ENCODE measurements around the gene ELFN2.
"Not testable (repeated sequence)": the region's sequence is repeated elsewhere in the genome, so short reads cannot be mapped to it uniquely, and the experiment has no call there.

The ELFN2 gene

DNA sequence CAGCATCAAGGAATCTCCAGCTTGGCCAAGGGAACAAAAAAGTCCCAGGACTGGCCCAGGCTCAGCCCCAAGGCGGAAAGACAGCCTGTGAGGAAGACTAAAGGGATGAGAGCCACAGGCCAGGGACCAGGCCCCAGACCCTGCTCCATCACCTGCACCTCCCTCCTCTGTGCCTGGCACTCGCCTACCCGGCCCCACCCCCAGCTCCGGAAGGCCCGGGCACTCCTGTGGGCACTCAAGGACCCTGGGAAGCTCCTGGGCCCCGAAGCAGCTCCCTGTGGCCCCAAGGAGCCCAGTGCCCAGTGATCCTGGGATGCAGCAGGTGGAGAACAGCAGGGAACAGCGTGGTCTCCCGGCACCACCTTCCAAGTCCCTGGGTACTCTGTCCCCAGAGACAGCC is 18.2 kb downstream of the ELFN2 start:
- DNase-seq, result no peak

DNA sequence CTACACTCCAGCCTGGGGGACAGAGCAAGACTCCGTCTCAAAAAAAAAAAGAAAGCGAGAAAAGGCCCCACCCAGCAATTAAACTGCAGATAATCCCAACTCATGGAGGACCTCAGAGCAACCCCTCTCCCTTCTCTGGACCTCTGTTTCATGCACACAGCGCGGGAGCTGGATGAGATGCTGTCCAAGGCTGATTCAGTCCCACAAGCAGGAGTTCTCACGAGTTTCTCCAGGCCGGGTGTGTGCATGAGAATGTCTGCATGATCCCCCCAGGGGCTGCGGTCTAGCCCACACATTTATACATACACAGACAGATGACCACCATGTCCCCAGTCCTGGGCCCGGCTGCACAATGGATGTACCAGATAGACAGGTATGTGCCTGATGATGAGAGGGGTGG is 19.4 kb downstream of the ELFN2 start:
- DNase-seq, result no peak

DNA sequence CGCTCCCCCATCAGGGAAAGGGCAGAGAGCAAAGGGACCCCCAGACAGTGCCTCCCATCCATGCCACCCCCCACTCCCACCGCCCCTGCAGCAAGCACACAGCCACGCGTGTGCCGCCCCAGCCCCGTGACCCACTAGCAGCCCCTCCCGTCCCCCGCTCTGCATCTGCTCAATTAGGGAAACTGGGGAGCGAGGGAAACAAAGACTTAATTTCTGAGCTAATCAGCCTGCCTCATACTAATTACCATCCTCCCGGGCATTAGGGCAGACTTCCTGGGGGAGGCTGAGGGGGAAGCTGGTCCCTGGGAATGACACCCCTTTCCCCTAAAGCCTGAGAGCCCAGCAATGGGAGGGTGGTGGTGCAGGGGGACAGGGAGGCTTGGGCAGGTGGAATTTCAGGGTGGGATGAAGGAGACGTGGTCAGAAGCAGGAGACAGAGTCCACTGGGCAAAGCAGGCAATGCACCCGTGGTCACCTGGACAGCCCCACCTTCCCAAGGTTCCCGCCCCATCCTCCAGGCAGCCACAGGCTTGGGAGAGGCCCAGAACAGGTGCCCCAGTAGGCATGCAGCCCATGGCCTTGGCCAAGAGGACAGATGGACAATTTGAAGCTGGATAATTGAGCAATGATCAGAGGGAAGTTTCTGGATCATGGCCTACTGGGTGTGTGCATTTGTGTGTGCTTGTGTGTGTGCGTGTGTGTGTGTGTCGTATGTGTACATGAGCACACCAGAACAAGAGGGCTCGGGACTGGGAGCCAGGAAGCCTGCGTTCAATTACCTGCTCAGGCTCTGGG is 20.6 kb downstream of the ELFN2 start:
- DNase-seq, result no peak

DNA sequence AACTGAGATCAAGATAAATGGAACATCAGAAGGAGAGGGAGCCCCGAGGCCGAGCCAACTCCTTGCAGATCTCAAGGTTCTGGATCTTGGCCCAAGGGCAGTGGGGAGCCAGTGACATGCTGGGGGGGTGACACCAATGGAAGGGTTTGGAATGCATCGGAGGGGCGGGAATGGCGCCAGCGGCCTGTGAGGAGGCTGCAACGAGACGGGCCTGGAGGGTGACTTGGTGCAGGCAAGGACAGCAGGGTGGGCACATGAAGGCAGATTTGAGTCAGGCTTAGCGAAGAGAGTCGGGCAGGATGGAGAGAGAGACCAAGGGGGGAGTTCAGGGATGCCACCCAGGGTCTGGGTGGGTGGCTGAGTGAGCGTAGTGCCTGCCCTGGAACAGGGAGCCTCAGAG is 23.2 kb downstream of the ELFN2 start:
- DNase-seq, result no peak

DNA sequence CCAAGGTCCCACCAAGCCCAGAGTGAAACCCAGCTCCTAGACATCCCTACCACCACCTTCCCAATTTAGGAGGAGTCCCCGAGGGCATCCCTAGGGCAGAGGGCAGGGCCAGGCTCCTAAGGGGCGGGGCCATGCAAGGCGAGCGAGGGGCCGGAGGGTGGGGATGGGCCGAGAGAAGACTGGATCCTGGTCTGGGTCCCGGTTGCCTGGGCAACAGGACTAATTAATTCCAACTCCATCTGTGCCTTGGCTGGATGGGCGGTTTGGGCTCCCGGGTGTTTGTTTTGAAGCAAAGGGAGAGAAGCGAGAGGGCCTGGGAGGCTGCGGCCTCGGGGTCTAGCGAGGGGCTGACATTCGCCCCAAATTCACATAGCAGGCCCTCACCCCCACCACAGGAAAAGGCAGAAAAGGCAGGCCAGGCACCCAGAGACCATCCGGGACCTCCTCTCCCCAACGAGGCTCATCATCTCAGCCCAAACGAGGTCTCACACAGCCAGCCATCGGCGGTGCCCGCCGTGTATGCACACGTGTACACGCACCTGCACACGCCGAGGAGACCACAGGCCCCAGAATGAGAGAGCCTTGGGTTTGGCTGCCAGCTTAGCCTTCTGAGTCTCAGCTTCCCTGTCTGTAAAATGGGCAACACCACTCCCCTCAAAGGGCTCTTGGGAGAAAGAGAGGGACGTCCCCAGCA is 23.9 kb downstream of the ELFN2 start:
- DNase-seq, result no peak

DNA sequence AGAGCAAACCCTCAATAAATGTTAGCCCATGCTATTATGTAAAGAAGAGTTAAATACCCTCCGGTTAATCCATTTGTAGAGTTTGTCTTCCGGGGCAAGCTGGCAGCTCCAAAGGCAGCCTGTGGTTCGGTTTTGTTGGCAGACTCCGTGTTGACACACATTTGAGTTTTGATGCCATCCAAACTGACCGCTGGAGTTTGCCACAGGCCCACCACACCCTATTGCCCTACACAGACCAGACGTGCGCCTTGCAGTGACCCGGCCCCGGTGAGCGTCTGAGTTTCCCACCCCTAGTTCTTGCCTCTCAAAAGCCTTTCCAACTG is 25.1 kb downstream of the ELFN2 start:
- no peak for DNase-seq

DNA sequence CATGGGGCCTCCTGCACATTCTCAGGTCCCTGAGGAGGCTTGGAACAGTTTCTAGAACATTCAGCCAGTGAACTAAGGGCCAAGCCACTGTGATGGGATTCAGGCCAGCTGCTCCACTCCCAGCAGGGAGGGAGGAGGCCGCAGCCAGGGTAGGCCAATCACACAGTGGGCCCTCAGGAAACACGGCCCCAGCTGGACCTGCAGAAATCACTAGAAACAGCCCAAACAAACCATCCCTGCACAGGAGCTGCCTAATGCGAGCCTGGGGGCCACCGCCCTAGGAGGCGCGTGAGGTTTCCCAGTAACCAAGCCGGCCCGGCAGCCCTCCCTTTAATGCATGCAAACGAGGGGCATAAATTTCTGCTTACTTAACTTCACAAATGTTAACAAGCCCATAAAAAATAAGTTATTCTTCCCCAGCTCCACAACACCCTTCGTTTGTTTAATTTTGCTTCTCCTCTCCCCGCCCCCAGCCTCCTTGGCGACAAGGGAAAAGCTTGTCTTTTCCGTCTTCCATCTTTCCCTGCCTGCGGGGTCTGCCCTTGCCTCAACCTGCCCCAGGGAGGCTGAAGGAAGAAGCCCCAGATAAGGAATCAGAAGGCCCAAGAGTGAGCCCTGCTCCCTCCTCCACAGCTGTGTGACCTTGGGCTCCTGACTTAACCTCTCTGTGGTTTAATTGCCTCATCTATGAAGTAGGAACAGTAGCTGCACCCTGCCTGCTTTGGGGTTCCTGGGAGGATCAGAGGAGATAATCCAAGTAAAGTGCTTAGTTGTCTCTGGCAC is 25.7 kb downstream of the ELFN2 start:
- DNase-seq, result no peak

DNA sequence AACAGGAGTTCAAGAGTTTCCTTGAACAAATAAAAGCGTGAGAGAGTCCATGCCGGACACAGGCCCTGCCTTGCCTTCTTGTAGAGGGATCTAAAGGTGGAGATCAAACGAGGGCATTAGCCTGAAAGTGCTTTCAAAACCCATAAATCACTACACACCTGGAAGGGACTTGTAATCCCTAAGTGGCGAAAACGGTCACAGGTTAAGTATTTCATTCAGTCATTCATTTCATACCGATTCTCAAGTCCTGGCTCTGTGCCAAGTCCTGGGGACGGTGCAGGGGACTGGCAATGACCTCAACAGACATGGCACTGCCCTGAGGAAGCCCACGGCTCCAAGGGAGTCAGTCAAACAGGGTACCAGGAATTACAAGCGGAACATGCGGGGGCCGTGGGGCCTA is 26.6 kb downstream of the ELFN2 start:
- no peak for DNase-seq

DNA sequence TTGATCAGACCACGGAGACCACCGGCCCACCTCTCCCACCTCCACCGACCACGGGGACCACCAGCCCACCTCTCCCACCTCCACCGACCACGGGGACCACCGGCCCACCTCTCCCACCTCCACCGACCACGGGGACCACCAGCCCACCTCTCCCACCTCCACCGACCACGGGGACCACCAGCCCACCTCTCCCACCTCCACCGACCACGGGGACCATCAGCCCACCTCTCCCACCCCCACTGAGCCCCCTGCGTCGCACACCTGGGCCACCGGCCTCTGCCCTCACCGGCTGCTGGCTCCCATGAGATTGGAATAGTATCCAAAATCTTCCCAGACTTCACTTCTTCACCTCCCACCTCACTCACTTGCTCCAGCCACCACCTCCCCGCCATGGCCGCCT is 27.8 kb downstream of the ELFN2 start:
- DNase-seq, result not testable (repeated sequence)

DNA sequence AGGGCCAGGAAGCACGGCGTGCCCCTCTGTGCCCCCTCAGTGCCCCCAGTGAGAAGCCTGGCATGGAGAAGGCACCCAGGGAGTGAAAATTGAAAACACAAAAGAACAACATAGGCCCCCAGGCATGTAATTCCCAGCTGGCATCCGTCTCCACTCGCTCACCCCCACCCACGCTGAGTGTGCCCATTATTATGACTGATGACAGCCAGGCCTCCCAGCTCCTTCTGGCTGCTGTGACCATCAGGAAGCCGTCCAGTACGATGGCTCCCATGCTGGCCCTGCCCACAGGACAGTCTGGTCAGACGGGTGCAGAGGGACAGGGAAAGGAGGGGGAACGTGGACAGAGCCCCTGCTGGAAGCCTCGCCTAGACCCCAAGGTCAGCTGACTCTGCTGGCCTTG is 30.1 kb downstream of the ELFN2 start:
- no peak for DNase-seq

DNA sequence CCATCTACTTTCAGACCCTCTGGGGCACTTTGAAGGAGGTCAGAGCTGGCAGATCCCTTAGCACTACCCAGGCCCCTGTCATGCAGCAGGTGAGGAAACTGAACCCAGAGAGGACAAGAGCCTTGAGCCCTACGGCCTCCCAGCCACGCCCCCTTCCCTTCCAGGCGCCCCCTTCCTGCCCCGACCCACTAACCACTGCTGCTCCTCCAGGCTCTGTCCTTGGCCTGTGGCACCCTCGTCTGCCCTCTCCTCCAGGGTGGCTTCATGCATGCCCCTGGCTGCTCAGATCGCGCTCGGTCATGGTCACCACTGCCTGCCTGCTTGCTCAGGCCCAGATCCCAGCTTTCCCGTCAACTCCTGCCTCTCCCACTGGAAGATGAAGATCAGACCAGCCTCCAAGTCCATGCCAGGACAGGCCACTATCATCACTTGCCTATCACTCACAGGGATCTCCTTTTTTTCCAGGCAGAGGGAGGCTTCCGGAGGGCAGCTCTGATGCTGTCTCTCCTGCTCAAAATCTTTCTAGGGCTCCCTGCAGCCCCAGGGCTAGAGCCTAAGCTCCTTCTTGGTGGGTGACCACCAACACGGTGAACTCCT is 30.7 kb downstream of the ELFN2 start:
- DNase-seq, result no peak

DNA sequence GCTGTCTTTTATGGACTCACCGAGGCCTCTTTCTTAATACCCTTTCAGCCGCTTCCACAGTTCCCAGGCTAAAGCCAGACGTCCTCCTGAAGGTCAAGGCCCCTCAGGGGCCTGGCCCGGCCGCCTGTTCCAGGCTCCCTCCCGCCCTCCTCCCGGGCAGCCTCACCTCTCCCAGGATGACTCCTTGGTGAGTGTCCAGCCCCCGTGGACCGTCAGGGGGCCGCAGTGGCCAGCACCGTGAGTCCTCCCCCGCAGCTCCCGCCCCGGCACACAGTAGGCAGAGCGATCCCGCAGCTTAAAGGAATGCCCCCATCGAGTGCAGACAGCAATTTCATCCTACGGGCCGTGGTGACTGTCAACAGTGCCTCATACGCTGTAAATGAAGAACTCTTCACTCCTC is 32.9 kb downstream of the ELFN2 start:
- no peak for DNase-seq

DNA sequence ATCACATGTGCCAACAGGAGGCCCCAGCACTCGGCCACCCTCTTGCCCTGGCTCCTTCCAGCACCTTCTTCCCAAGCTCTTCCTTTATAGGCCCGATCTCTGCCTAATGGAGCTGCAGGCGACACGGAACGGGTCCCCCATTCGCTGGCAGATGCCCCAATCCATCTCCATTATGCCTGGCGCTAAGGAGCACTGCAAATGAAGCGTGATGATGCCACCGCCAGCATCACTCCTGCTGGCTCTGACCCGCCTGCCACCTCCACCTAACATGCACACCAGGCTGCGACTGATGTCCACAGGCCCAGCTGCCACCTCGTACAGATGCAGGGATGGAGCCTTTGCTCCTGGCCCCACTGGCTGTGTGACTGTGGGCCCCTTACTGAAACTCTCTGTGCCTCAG is 33.5 kb downstream of the ELFN2 start:
- no peak for DNase-seq

DNA sequence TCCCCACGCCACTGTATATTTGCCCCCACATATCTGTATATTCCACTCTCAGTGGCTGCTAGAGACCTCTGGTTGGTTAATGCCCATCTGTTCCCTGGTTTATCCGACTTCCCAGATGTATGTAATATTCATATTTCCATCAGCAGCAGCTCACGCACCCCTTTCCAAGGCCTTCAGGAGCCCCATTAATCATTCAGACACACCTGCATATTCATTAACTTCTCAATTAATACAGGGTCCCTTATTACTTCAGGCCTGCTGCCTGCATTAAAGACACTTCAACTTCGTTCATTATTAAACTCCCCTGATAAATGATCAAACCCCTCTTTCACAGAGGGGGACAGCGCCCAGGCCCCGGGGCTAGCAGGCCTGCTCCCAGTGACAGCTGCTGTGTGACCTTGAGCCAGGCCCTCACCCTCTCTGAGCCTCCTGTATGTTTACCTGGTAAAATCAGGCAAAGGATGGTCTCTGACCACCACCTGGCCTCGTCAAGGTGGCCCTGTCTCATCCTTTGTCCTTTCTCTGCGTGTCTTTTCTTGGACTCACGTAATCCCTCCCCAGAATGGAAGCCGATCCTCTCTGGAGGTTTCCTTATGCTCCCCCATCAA is 34.5 kb downstream of the ELFN2 start:
- DNase-seq, result no peak

DNA sequence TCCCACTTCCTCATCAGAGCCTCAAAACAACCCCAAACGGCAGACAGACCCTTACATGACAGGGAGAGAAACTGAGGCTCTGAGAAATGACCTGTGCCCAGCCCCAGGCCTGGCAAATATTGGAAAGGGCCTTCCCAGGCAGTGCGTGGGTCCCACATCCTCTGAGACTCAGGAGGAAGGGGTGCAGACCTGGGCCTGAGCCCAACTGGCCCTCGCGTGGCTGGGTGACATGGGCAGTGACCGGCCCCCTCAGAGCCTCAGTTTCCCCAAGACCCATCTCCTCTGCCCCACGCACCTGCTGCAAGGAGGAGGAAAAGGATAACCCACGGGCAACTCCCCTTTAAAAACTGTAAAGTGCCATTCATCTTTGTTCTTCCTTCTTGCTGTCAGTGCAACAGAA is 35.6 kb downstream of the ELFN2 start:
- no peak for DNase-seq

DNA sequence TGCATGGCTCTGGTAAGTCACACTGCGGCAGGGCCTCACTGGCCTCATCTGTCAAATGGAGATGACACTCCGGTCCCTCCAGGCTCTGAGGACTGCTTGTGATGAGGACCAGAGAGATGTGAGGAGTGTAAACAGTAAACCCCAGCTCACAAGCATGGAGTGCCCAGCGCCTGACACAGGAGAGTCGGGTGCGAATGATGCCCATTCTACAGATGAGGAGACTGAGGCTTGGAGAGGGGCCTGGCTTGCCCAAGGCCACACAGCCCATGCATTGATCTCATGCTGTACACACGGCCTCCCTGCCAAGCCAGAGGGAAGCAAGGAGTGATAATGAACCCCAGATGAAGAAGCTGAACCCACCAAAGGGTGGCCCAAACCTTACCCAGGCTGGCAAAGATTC is 37.2 kb downstream of the ELFN2 start:
- no peak for DNase-seq

DNA sequence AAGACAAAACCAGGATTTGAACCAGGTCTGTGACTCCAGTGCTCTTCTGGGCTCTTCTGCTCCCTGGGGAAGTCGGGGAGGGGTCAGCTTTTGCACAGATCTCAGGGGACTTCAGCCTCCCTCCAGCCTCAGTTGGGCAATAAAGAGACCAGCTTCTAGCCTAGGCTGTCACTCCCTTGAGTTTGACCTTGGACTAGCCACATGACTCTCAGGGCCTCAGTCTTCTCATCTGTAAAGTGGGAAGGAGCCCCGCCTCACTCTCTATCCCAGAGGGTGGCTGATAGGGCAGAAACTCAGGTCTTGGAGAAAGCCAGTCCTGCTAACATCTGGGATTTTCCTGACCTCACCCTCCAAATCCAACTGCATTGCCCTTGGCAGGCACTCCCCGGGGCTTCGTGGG is 38.7 kb downstream of the ELFN2 start:
- no peak for DNase-seq

DNA sequence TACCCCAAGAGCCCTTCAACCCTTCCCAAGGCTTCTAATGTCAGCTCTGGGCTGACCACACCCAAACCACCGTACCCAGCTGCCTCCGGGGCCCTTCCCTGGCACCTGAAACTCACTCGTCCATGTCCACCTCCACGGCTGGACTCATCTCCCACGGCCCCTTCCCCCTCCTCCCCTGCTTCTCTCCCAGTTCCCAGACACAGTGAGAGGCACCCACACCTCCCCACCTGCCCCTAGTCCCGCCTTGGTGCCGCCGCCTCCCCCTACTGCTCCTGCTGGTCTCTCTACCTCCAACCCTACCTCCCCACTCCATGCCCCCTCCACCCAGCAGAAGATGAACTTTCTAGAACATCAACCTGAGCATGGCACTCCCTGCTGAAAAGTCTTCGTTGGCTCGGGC is 39.5 kb downstream of the ELFN2 start:
- no peak for DNase-seq

DNA sequence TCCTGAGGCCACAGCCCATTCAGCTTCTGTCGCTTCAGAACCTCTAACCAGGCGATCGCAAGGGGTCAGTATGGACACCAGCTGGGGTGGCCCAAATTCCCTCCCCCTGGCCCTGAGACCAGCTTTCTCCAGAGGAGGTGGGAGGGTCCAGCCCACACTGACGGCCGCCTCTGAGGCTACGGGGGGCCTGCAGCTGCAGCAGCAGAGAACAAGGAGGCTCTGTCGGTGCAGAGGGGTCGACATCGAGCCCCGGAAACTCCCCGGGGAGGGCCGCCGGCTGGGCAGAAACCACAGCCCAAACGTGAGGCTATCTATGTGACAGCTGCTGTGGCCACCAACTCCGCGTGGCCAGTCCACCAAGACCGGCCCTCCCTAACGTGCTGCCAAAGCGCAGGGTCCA is 40.8 kb downstream of the ELFN2 start:
- DNase-seq, result no peak

DNA sequence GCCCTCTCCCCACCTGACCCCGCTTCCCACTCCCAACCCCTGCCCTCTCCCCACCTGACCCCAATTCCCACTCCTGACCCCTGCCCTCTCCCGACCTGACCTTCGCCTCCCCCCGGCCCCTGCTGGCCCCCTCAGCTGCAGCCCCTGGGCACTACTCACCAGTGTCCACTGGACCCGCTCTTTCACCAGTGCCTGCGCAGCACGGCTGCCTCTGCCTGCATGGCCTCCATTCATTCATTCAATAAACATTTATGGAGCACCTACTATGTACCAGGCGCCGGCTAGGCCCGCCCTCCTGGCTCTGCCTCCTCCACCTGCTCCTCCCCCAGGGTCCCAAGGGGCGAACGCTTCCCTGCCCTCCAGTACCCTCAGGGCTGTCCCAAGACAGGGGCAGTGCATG is 42.6 kb downstream of the ELFN2 start:
- DNase-seq, result no peak

DNA sequence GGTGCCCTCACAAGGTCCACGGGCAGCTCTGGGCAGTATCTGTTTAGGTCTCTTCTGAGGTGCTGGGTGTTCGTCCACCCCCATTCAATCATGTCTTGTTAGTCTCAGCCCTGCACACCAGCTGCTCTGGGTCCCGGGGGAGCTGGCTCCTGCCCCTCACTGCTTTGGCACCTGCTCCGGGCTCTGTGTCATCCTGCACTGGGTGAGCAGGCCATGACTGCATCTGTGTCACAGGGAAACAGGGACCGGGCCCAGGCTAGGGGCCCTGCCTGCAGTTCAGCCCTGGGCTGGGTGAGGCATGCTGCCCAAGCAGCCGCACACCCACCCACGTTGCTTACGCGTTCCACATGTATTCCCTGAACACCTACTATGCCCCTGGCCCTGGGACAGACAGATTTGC is 43.9 kb downstream of the ELFN2 start:
- DNase-seq, result no peak

DNA sequence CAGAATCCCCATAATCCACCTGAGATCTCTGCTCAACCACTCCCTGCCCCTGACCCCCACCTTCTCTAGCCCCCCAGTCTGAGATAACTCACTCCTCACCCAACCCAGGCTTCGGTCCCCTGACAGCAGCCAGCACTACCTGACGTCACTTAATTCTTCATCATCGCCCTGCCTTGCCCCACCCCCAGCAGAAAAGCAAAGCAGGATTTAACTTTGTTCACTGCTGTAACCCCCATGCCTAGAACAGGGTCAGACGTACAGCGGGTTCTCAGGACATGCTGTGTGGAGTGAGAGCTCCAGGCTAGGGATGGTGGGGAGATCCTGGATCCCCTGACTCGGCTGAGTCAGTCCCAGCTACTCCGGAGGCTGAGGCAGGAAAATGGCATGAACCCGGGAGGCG is 45.8 kb downstream of the ELFN2 start:
- peak; percentile 30 for DNase-seq

DNA sequence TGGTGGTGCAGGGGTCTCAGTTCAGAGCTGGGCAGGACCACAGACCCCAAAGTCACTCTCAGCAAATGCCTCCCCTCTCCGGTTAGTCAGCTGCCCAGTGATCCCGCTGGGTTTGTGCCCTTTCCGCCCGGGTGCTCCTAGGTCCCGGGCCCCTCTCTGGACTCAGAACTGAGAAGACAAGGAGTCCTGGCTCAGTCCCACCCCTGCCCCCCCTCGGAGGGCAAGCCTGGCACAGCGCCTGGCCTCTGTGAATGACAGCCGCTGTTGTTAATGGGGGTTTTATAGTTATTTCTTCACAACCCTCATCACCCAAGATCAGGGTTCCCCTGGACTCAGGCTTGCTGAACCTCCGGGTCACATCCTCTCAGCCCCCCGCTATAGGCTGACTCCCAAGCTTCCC is 47.6 kb downstream of the ELFN2 start:
- no peak for DNase-seq
